ENCODE data around the gene MUS81. TPM values are rescaled to one million over a fixed set of nuclear protein-coding genes. Genes with fewer than 3 reads are reported as not detected.
A peak's percentile ranks its signal among the peaks of the same experiment; 100 is the strongest.
"Not testable (repeated sequence)": the region's sequence is repeated elsewhere in the genome, so short reads cannot be mapped to it uniquely, and the experiment has no call there.

The MUS81 gene
- total RNA-seq, 3 donors from 2014 or later (not counting 1 experiment from before 2014, with no cell fraction given): 71.6 to 93.4 (median 73.6) TPM

DNA sequence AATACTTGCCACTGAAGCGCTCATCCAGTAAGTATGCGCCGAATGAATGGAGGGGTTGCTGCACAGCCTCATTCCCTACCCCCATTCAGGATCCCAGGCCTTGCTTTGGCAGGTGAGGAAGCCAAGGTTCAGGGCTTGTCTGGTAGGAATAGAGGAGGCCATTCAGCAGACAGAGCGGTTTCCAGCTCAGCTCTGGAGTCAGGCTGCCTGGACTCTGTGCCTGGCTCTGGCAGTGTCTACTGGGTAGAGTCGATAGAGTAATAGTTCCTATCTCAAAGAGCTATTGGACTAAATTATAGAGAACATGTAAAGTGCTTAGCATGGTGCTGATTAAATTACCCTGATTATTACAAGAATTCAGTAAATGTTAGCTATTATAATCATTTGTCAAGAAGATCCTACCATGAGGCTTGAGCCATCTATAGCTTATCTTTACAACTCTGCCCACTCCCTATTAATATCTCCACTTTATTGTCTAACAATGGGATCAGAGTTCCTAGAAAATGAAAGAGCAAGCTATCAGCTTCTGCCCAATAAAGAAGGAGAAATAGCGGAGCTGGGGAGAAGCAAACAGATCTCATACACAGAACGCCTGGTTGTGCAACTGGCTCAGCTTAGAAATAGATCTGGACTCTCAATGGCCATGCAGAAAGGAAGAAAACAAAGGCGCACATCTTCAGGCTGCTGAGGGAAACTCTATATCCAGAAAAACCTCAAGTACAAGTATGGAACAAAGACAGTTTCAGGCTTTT lies 33.1 kb upstream of the MUS81 start:
- no peaks in the 10 kb centered on the region for H3K9me3 ChIP-seq (ENCODE audit: control insufficient read depth, insufficient read depth, low read length)
- H3K36me3 Mint-ChIP-seq: no peaks in the 10 kb centered on the region
- ATAC-seq (no peak), DNase-seq (no peak)
- H3K27me3 ChIP-seq (ENCODE audit: control insufficient read depth, insufficient read depth, low read length): no peaks in the 10 kb centered on the region
- H3K27me3 Mint-ChIP-seq (ENCODE audit: low read depth in 2 of 2): peaks cover 0 to 3% of the 10 kb centered on the region in 2 donors
- intact Hi-C loops (cut with micrococcal nuclease): no loop called here
- no peak overlapping the region for H3K4me3 Mint-ChIP-seq
- no peak overlapping the region for H3K27ac ChIP-seq (ENCODE audit: low read length)
- no peaks in the 10 kb centered on the region for H3K4me1 ChIP-seq (ENCODE audit: control insufficient read depth, insufficient read depth, low read length)
- TF ChIP-seq, protein P1, sequence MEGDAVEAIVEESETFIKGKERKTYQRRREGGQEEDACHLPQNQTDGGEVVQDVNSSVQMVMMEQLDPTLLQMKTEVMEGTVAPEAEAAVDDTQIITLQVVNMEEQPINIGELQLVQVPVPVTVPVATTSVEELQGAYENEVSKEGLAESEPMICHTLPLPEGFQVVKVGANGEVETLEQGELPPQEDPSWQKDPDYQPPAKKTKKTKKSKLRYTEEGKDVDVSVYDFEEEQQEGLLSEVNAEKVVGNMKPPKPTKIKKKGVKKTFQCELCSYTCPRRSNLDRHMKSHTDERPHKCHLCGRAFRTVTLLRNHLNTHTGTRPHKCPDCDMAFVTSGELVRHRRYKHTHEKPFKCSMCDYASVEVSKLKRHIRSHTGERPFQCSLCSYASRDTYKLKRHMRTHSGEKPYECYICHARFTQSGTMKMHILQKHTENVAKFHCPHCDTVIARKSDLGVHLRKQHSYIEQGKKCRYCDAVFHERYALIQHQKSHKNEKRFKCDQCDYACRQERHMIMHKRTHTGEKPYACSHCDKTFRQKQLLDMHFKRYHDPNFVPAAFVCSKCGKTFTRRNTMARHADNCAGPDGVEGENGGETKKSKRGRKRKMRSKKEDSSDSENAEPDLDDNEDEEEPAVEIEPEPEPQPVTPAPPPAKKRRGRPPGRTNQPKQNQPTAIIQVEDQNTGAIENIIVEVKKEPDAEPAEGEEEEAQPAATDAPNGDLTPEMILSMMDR (IDR thresholded peaks at IDR 0.05): no peak
- H3K27ac Mint-ChIP-seq: no peak overlapping the region
- H3K9me3 Mint-ChIP-seq: no peaks in the 10 kb centered on the region
- no peaks in the 10 kb centered on the region for H3K4me1 Mint-ChIP-seq
- no peak overlapping the region for H3K4me3 ChIP-seq (ENCODE audit: low read length)
- no peaks in the 10 kb centered on the region for H3K36me3 ChIP-seq (ENCODE audit: control insufficient read depth, insufficient read depth, low read length)
- 89% methylated on average over 6 of the region's 8 CpGs for WGBS (ENCODE audit: insufficient coverage)

- peaks cover 16% of the 10 kb centered on the region for H3K4me1 ChIP-seq (ENCODE audit: control insufficient read depth, insufficient read depth, low read length)
- no peak overlapping the region for H3K4me3 ChIP-seq (ENCODE audit: low read length)
- DNase-seq: no peak
- no peak overlapping the region for H3K27ac Mint-ChIP-seq
- no peaks in the 10 kb centered on the region for H3K36me3 Mint-ChIP-seq
- H3K27me3 Mint-ChIP-seq (ENCODE audit: low read depth in 2 of 2): peaks cover 0 to 7% of the 10 kb centered on the region in 2 donors
- peaks cover 4 to 9% of the 10 kb centered on the region in 2 donors for H3K4me1 Mint-ChIP-seq
- H3K9me3 Mint-ChIP-seq: no peaks in the 10 kb centered on the region
- no peaks in the 10 kb centered on the region for H3K36me3 ChIP-seq (ENCODE audit: control insufficient read depth, insufficient read depth, low read length)
- no peaks in the 10 kb centered on the region for H3K9me3 ChIP-seq (ENCODE audit: control insufficient read depth, insufficient read depth, low read length)
- H3K27me3 ChIP-seq (ENCODE audit: control insufficient read depth, insufficient read depth, low read length): no peaks in the 10 kb centered on the region
- no peak overlapping the region for H3K27ac ChIP-seq (ENCODE audit: low read length)
- TF ChIP-seq, protein P1 (IDR thresholded peaks at IDR 0.05): no peak
- WGBS (ENCODE audit: insufficient coverage): 85% methylated on average over 4 of the region's 4 CpGs
- intact Hi-C loops (cut with micrococcal nuclease): no loop called here
- H3K4me3 Mint-ChIP-seq: no peak overlapping the region
- no peak for ATAC-seq
Measured at GRCh38 chr11:65829459-65829858, 30.8 kb upstream of the MUS81 start.

GRCh38 chr11:65832231-65832630 lies 28.0 kb upstream of the MUS81 start:
- H3K36me3 ChIP-seq (ENCODE audit: control insufficient read depth, insufficient read depth, low read length); H3K27me3 ChIP-seq (ENCODE audit: control insufficient read depth, insufficient read depth, low read length); ATAC-seq; intact Hi-C loops (cut with micrococcal nuclease); H3K9me3 ChIP-seq (ENCODE audit: control insufficient read depth, insufficient read depth, low read length); H3K4me3 ChIP-seq (ENCODE audit: low read length); H3K36me3 Mint-ChIP-seq; H3K4me1 Mint-ChIP-seq; DNase-seq; H3K27ac Mint-ChIP-seq; H3K27me3 Mint-ChIP-seq (ENCODE audit: low read depth in 2 of 2); H3K27ac ChIP-seq (ENCODE audit: low read length); H3K9me3 Mint-ChIP-seq: not testable (repeated sequence)
- H3K4me1 ChIP-seq (ENCODE audit: control insufficient read depth, insufficient read depth, low read length): peaks cover 17% of the 10 kb centered on the region
- peak overlapping the region; percentile 49 for H3K4me3 Mint-ChIP-seq

DNA sequence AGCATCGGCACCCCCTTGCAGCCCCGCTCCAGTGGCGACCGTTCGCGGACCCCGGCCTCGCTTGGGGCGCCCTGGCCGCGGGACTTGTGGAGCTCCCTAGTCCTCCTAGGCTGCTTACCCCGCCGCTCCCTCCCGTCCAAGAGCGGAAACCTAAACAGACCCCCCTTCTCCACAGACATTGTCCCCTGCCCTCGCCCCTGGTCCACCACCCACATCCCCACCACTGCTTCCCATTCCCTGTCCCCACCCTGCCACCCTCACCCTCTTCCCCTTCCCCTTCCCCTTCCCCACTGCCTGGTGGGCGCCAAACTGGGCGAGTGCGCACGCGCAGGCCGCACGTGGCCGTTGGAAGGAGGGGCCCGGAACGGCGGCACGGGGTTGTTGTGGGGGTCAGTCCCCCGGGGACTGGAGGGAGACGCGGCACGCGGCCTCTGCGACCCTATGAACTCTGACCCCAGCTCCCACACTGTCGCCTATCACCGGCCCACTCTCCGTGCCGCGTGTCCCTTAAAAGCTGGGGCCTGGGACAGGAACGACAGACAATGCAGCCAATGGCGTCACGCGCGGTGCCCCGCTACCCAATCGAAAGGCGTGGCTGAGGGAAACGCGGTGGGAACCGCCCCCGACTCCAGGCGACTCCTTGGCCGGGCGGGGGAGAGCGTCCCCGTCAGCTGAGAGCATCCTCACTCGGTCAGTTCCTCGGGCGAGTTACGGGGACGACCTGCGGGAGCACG lies 26.8 kb upstream of the MUS81 start, which contains the start of gene SNX32:
Gene SNX32 (plus strand): TSS at position 667 of the 734 bp plus-strand sequence. CDS start 103 bp downstream, outside the sequence.
- H3K27ac Mint-ChIP-seq: no peak within 1 kb of the TSS
- DNase-seq: peak; percentile 95 to 96
- intact Hi-C loops (cut with micrococcal nuclease): no loop called here
- Histone ChIP-seq H3K9me3 (ENCODE audit: control insufficient read depth, insufficient read depth, low read length) (no peaks in the 10 kb centered on the region), H3K36me3 (ENCODE audit: control insufficient read depth, insufficient read depth, low read length) (no peaks in the 10 kb centered on the region), H3K27ac (ENCODE audit: low read length) (peak within 1 kb of the TSS; percentile 41), H3K27me3 (ENCODE audit: control insufficient read depth, insufficient read depth, low read length) (no peaks in the 10 kb centered on the region), H3K4me1 (ENCODE audit: control insufficient read depth, insufficient read depth, low read length) (peaks cover 17% of the 10 kb centered on the region), H3K4me3 (ENCODE audit: low read length) (peak within 1 kb of the TSS; percentile 60)
- ATAC-seq: peak; percentile 99 to 100 (median 99)
- H3K4me1 Mint-ChIP-seq: peaks cover 4 to 9% of the 10 kb centered on the region in 2 donors
- 1% methylated on average over 63 of the region's 63 CpGs for WGBS (ENCODE audit: insufficient coverage)
- H3K27me3 Mint-ChIP-seq (ENCODE audit: low read depth in 2 of 2): peaks cover 0 to 6% of the 10 kb centered on the region in 2 donors
- H3K36me3 Mint-ChIP-seq: no peaks in the 10 kb centered on the region
- no peak within 1 kb of the TSS for H3K4me3 Mint-ChIP-seq
- TF ChIP-seq, protein P1 (IDR thresholded peaks at IDR 0.05): no peak
- H3K9me3 Mint-ChIP-seq: no peaks in the 10 kb centered on the region
